MM.1S (cell line): ENCODE data around the gene RPL6.

ENCODE experiments used
- DNase-seq: peaks from one replicate; pipeline ENCODE4 v3.0.0-alpha.2; 2015
- H2AFZ ChIP-seq: fragments of 300-600 bp; sonication (generic); 2 replicates; pipeline ENCODE4 v1.6.0; 2016; ENCODE audit warnings: antibody characterized with exemption, low read length
- H3F3A ChIP-seq: fragments of 300-600 bp; sonication (generic); 2 replicates; pipeline ENCODE4 v1.6.1; 2016; ENCODE audit warnings: mild to moderate bottlenecking, antibody characterized with exemption, low read length, moderate library complexity, mixed read lengths; ENCODE audit not compliant: insufficient read depth
- H3K27ac ChIP-seq: fragments of 300-600 bp; sonication (generic); 2 replicates; pipeline ENCODE4 v1.5.1; 2016; ENCODE audit warnings: mild to moderate bottlenecking, low read length
- H3K27me3 ChIP-seq: fragments of 300-600 bp; sonication (generic); replicated peaks from 2 replicates; pipeline ENCODE4 v1.6.0; 2016; ENCODE audit warnings: low read length; ENCODE audit not compliant: insufficient read depth
- H3K36me3 ChIP-seq: fragments of 300-600 bp; sonication (generic); replicated peaks from 2 replicates; pipeline ENCODE4 v1.6.1; 2016; ENCODE audit warnings: mild to moderate bottlenecking, low read length, mixed read lengths; ENCODE audit not compliant: insufficient read depth
- H3K4me1 ChIP-seq: fragments of 300-600 bp; sonication (generic); 2 replicates; pipeline ENCODE4 v1.6.1; 2016; ENCODE audit warnings: low read length, mixed read lengths
- H3K4me2 ChIP-seq: fragments of 300-600 bp; sonication (generic); 2 replicates; pipeline ENCODE4 v1.6.0; 2016; ENCODE audit warnings: low read depth, low read length
- H3K4me3 ChIP-seq: fragments of 300-600 bp; sonication (generic); 2 replicates; pipeline ENCODE4 v1.5.1; 2016; ENCODE audit warnings: low read length, mixed read lengths
- H3K79me2 ChIP-seq: fragments of 300-600 bp; sonication (generic); 2 replicates; pipeline ENCODE4 v1.6.1; 2016; ENCODE audit warnings: mixed run types, low read length, mixed read lengths
- H3K9ac ChIP-seq: fragments of 300-600 bp; sonication (generic); 2 replicates; pipeline ENCODE4 v1.6.1; 2016; ENCODE audit warnings: low read length, mixed read lengths
- H3K9me2 ChIP-seq: fragments of 300-600 bp; sonication (generic); replicated peaks from 2 replicates; pipeline ENCODE4 v1.6.1; 2016; ENCODE audit warnings: mild to moderate bottlenecking, low read length, mixed read lengths; ENCODE audit not compliant: insufficient read depth
- H3K9me3 ChIP-seq: fragments of 300-600 bp; sonication (generic); replicated peaks from 2 replicates; pipeline ENCODE4 v1.6.1; 2016; ENCODE audit warnings: mild to moderate bottlenecking, low read length, mixed read lengths; ENCODE audit not compliant: insufficient read depth
- H4K20me1 ChIP-seq: fragments of 300-600 bp; sonication (generic); 2 replicates; pipeline ENCODE4 v1.6.1; 2016; ENCODE audit warnings: mild to moderate bottlenecking, low read length, moderate library complexity, mixed read lengths; ENCODE audit not compliant: insufficient read depth
- EZH2 ChIP-seq: fragments of 300-600 bp; sonication (generic); optimal IDR thresholded peaks from 2 replicates; pipeline ENCODE3; 2017; ENCODE audit warnings: low read depth, mild to moderate bottlenecking, antibody characterized with exemption, low read length, mixed read lengths
- EZH2phosphoT487 ChIP-seq: fragments of 300-600 bp; sonication (generic); IDR thresholded peaks from 2 replicates; pipeline ENCODE4 v1.6.1; 2018; ENCODE audit warnings: antibody characterized with exemption, low read length
- TF ChIP-seq, protein P1 (sequence below): fragments of 300-600 bp; sonication (generic); IDR thresholded peaks from 2 replicates; pipeline ENCODE4 v1.5.1; 2016; ENCODE audit warnings: antibody characterized with exemption, low read length, mixed read lengths

The RPL6 gene

DNA sequence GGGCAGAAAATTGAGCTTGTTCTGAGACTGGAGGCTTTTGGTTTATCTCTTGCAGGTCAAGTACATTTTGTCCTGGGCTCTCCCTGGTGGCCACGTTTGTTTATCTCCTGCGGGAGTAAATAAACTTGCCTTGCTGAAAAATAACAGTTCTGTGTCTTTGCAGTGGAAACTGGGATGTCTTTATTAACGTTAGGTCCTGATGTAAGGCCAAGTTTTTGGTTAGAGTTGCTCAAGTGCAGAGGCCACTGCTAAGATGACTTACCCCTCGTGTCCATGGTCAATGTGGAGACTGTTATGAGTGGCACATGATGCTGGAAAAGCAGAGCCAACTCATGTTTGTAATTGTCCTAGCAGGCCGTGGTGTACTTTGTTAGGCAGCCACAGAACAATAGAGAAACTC, 13.1 kb upstream of the RPL6 start:
- Histone ChIP-seq H3K9me2 (no peaks in the 10 kb centered on the region), H3K4me2 (no peak overlapping the region), H3K27me3 (no peaks in the 10 kb centered on the region), H3K9ac (no peak overlapping the region), H3K36me3 (no peaks in the 10 kb centered on the region), H4K20me1 (no peaks in the 10 kb centered on the region), H3K9me3 (no peaks in the 10 kb centered on the region), H3K79me2 (peaks cover 71% of the 10 kb centered on the region), H3K27ac (no peak overlapping the region), H3F3A (no peaks in the 10 kb centered on the region), H3K4me1 (0 out of 2 replicates have a peak, but pooled peaks cover 3% of the 10 kb centered on the region), H2AFZ (no peak overlapping the region), H3K4me3 (no peak overlapping the region)
- TF ChIP-seq EZH2 (no peak), EZH2phosphoT487 (no peak)
- TF ChIP-seq, protein P1, sequence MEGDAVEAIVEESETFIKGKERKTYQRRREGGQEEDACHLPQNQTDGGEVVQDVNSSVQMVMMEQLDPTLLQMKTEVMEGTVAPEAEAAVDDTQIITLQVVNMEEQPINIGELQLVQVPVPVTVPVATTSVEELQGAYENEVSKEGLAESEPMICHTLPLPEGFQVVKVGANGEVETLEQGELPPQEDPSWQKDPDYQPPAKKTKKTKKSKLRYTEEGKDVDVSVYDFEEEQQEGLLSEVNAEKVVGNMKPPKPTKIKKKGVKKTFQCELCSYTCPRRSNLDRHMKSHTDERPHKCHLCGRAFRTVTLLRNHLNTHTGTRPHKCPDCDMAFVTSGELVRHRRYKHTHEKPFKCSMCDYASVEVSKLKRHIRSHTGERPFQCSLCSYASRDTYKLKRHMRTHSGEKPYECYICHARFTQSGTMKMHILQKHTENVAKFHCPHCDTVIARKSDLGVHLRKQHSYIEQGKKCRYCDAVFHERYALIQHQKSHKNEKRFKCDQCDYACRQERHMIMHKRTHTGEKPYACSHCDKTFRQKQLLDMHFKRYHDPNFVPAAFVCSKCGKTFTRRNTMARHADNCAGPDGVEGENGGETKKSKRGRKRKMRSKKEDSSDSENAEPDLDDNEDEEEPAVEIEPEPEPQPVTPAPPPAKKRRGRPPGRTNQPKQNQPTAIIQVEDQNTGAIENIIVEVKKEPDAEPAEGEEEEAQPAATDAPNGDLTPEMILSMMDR: no peak
- no peak for DNase-seq

DNA sequence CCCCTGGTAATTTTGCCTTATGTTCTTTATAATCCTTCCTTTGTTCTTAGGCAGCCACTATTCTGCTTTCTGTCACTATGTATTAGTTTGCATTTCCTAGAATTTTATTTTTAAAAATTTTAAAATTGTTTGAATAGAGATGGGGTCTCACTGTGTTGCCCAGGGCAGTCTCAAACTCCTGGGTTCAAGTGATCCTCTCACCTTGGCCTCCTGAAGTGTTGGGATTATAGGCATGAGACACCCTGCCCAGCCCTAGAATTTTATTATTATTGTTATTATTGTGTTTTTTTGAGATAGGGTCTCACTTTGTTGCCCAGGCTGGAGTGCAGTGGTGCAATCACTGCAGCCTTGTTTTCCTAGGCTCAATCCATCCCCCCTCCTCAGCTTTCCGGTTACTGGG, 12.0 kb upstream of the RPL6 start:
- Histone ChIP-seq H3K9me2 (no peaks in the 10 kb centered on the region), H3K4me1 (0 out of 2 replicates have a peak, but pooled peaks cover 3% of the 10 kb centered on the region), H3K4me3 (no peak overlapping the region), H4K20me1 (no peaks in the 10 kb centered on the region), H3K36me3 (no peaks in the 10 kb centered on the region), H2AFZ (no peak overlapping the region), H3F3A (no peaks in the 10 kb centered on the region), H3K9ac (no peak overlapping the region), H3K27me3 (no peaks in the 10 kb centered on the region), H3K4me2 (no peak overlapping the region), H3K9me3 (no peaks in the 10 kb centered on the region), H3K79me2 (peaks cover 65% of the 10 kb centered on the region), H3K27ac (no peak overlapping the region)
- TF ChIP-seq EZH2phosphoT487 (no peak), EZH2 (no peak)
- TF ChIP-seq, protein P1: no peak
- DNase-seq: no peak

DNA sequence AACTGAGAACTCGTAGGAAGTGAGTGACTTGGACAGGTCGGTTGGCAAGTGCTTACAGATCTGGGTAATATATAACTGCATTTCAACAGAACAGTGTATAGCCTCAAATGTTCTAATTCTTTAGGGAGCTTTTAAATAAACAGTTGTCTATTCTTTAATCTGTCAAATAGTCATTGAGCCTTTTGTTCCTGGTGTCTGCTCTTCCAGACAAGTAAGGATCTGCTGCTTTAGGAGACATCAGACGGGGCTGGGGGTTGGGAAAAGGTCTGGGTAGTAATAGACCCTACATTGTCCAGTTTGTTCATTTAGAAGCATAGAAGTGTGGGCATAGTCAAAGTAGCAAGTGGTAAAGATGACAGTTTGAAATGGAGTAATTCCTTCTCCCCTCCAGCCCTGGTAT, 11.3 kb upstream of the RPL6 start:
- Histone ChIP-seq H3K4me2 (no peak overlapping the region), H3K27ac (no peak overlapping the region), H3K9me2 (no peaks in the 10 kb centered on the region), H3K4me1 (0 out of 2 replicates have a peak, but pooled peaks cover 3% of the 10 kb centered on the region), H2AFZ (no peak overlapping the region), H3K27me3 (no peaks in the 10 kb centered on the region), H3F3A (no peaks in the 10 kb centered on the region), H3K79me2 (peaks cover 59% of the 10 kb centered on the region), H4K20me1 (no peaks in the 10 kb centered on the region), H3K4me3 (no peak overlapping the region), H3K9ac (no peak overlapping the region), H3K9me3 (no peaks in the 10 kb centered on the region), H3K36me3 (no peaks in the 10 kb centered on the region)
- no peak for TF ChIP-seq EZH2phosphoT487
- TF ChIP-seq EZH2: no peak
- TF ChIP-seq, protein P1: no peak
- no peak for DNase-seq
